ENCODE measurements around the gene ZC3H4.

DNA sequence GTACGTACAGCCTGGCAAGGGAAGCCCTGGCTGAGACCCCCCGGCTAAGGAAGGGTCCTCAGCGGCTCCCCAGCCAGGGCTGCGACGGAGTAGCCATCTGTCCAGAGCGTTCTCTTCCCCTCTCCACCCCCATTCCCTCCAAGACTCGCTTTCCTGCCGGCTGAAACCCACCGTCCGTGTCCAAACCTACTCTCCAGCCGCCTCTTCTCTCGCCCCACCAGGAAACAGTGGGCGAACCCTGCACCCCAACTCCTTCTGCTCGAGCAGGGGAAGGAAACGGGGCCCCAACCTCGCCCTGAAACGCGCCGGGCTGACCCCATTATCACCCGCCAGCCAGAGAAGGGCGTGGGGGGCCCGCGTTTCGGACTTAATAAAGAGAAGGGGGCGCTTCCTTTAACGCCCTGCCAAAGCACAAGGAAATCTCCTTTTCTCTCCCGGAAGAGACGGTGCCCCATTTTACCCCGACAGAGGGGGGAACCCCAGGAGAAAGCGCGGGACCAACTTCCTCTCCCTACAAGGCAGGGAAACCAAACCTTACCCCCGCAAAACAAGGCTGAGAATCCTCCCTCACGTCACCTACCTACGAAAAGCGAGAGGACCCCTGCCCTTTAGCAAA lies 2.5 kb downstream of the ZC3H4 start:
- TF ChIP-seq EGR1 (IDR thresholded peaks at IDR 0.05; ENCODE audit: low read depth) = no peak
- TF ChIP-seq, protein P1, sequence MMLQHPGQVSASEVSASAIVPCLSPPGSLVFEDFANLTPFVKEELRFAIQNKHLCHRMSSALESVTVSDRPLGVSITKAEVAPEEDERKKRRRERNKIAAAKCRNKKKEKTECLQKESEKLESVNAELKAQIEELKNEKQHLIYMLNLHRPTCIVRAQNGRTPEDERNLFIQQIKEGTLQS (IDR thresholded peaks at IDR 0.05) = no peak
- no peak for TF ChIP-seq POLR2A (IDR thresholded peaks at IDR 0.05; ENCODE audit: borderline replicate concordance, extremely low read depth, insufficient read depth, insufficient read length)
- TF ChIP-seq, protein P2, sequence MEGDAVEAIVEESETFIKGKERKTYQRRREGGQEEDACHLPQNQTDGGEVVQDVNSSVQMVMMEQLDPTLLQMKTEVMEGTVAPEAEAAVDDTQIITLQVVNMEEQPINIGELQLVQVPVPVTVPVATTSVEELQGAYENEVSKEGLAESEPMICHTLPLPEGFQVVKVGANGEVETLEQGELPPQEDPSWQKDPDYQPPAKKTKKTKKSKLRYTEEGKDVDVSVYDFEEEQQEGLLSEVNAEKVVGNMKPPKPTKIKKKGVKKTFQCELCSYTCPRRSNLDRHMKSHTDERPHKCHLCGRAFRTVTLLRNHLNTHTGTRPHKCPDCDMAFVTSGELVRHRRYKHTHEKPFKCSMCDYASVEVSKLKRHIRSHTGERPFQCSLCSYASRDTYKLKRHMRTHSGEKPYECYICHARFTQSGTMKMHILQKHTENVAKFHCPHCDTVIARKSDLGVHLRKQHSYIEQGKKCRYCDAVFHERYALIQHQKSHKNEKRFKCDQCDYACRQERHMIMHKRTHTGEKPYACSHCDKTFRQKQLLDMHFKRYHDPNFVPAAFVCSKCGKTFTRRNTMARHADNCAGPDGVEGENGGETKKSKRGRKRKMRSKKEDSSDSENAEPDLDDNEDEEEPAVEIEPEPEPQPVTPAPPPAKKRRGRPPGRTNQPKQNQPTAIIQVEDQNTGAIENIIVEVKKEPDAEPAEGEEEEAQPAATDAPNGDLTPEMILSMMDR (IDR thresholded peaks at IDR 0.05 in 2 of 3, conservative IDR thresholded peaks at IDR 0.05 in 1 of 3; ENCODE audit: borderline replicate concordance in 1 of 3, insufficient read depth in 1 of 3, low read depth in 2 of 3, low read length in 2 of 3) = no peak
- no peak for TF ChIP-seq ZFX (IDR thresholded peaks at IDR 0.05)
- TF ChIP-seq EZH2phosphoT487 (IDR thresholded peaks at IDR 0.05; ENCODE audit: borderline replicate concordance) = no peak
- TF ChIP-seq EZH2 (IDR thresholded peaks at IDR 0.05) = no peak
